ENCODE results near the gene SYP.

GRCh38 chrX:49238735-49239134 is 38.7 kb upstream of the SYP start:
- TF ChIP-seq CTCF (IDR thresholded peaks at IDR 0.05) = no peak
- no peak for TF ChIP-seq EZH2 (IDR thresholded peaks at IDR 0.05; ENCODE audit: borderline replicate concordance, insufficient read depth, low read depth, low read length, poor library complexity, severe bottlenecking)

Measured in B cell (primary cell).